Ascending aorta (tissue), 2 donors: Measurements from ENCODE around the gene KCNQ5. TPM values are rescaled to one million over a fixed set of nuclear protein-coding genes. Genes with fewer than 3 reads are reported as not detected.

Experiments used
- DNase-seq, 2 donors: peaks; one replicate each; pipeline ENCODE4 v3.0.0-alpha.2; 2019; ENCODE audit warnings: low spot score in 2 of 2
- H3K27ac ChIP-seq, 2 donors: fragments of 200-600 bp; sonication (generic); one replicate each; pipeline ENCODE4 v1.5.1; 2016 to 2017; ENCODE audit warnings: mild to moderate bottlenecking in 1 of 2
- H3K27me3 ChIP-seq: fragments of 200-600 bp; sonication (generic); one replicate; pipeline ENCODE4 v1.5.1; 2017
- H3K36me3 ChIP-seq, 2 donors: fragments of 200-600 bp; sonication (generic); one replicate each; pipeline ENCODE4 v1.5.1; 2016
- H3K4me1 ChIP-seq, 2 donors: fragments of 200-600 bp; sonication (generic); one replicate each; pipeline ENCODE4 v1.5.1; 2016 to 2017; ENCODE audit warnings: mild to moderate bottlenecking in 1 of 2
- H3K4me3 ChIP-seq, 2 donors: fragments of 200-600 bp; sonication (generic); one replicate each; pipeline ENCODE4 v1.5.1; 2016 to 2017; ENCODE audit warnings: mild to moderate bottlenecking in 1 of 2
- H3K9me3 ChIP-seq, 2 donors: fragments of 200-600 bp; sonication (generic); one replicate each; pipeline ENCODE4 v1.5.1; 2016
- CTCF ChIP-seq, 3 experiments: fragments of 200-600 bp in 2 of 3; fragments of 450-650 bp in 1 of 3; sonication (generic) in 2 of 3; IDR thresholded peaks; one replicate each; pipeline ENCODE4 v1.5.1; 2016 to 2019; ENCODE audit warnings: antibody characterized with exemption in 3 of 3, mild to moderate bottlenecking in 1 of 3, moderate library complexity in 1 of 3
- intact Hi-C: fragments of 100-400 bp; cut with DNase I; formaldehyde crosslinking; loops from one replicate; pipeline ENCODE4 v1.15.1; 2023
- total RNA-seq: library from RNA; depleted of rRNA; stranded (reverse); fragments of >200 nt; gene quantifications from one replicate; pipeline ENCODE4 v1.1.0, GENCODE V29; 2016

Gene KCNQ5
- total RNA-seq, 1 donor from 2014 or later: 4.5 TPM

GRCh38 chr6:72657407-72658197 lies 35.7 kb downstream of the KCNQ5 start:
- intact Hi-C loops: loop anchor here (5.0 kb wide), 1 partner anchor 90 kb away; no protein-coding TSS in a partner anchor
- no peak for DNase-seq
- Histone ChIP-seq H3K36me3 (no peaks in the 10 kb centered on the region), H3K9me3 (no peaks in the 10 kb centered on the region), H3K27me3 (no peaks in the 10 kb centered on the region), H3K4me3 (no peak overlapping the region), H3K27ac (no peak overlapping the region), H3K4me1 (peaks cover 0 to 2% of the 10 kb centered on the region in 2 donors)
- no peak for TF ChIP-seq CTCF (IDR thresholded peaks at IDR 0.05)

GRCh38 chr6:72659754-72660153 lies 37.9 kb downstream of the KCNQ5 start:
- H3K4me3 ChIP-seq: no peak overlapping the region
- no peak overlapping the region for H3K27ac ChIP-seq
- H3K27me3 ChIP-seq: no peaks in the 10 kb centered on the region
- H3K36me3 ChIP-seq: no peaks in the 10 kb centered on the region
- intact Hi-C loops: loop anchor here (5.0 kb wide), 1 partner anchor 88 kb away; no protein-coding TSS in a partner anchor
- H3K9me3 ChIP-seq: no peaks in the 10 kb centered on the region
- no peak for DNase-seq
- TF ChIP-seq CTCF (IDR thresholded peaks at IDR 0.05): no peak
- H3K4me1 ChIP-seq: no peaks in the 10 kb centered on the region

GRCh38 chr6:72661411-72661810 lies 39.5 kb downstream of the KCNQ5 start:
- Histone ChIP-seq H3K27ac (no peak overlapping the region), H3K36me3 (no peaks in the 10 kb centered on the region), H3K9me3 (no peaks in the 10 kb centered on the region), H3K27me3 (no peaks in the 10 kb centered on the region), H3K4me3 (no peak overlapping the region), H3K4me1 (no peaks in the 10 kb centered on the region)
- DNase-seq: no peak
- TF ChIP-seq CTCF (IDR thresholded peaks at IDR 0.05): no peak
- intact Hi-C loops: no loop called here

- no peaks in the 10 kb centered on the region for H3K9me3 ChIP-seq
- no peaks in the 10 kb centered on the region for H3K36me3 ChIP-seq
- no peak overlapping the region for H3K4me3 ChIP-seq
- intact Hi-C loops: no loop called here
- no peak for DNase-seq
- no peak overlapping the region for H3K27ac ChIP-seq
- no peaks in the 10 kb centered on the region for H3K27me3 ChIP-seq
- H3K4me1 ChIP-seq: no peaks in the 10 kb centered on the region
- TF ChIP-seq CTCF (IDR thresholded peaks at IDR 0.05): no peak
Measured at GRCh38 chr6:72665599-72665998, 43.7 kb downstream of the KCNQ5 start.

- intact Hi-C loops: no loop called here
- H3K27ac ChIP-seq: no peak overlapping the region
- no peaks in the 10 kb centered on the region for H3K4me1 ChIP-seq
- H3K4me3 ChIP-seq: no peak overlapping the region
- H3K27me3 ChIP-seq: no peaks in the 10 kb centered on the region
- no peak for DNase-seq
- no peaks in the 10 kb centered on the region for H3K36me3 ChIP-seq
- TF ChIP-seq CTCF (IDR thresholded peaks at IDR 0.05): no peak
- no peaks in the 10 kb centered on the region for H3K9me3 ChIP-seq
Measured at GRCh38 chr6:72669324-72669723, 47.5 kb downstream of the KCNQ5 start.
